SJSA1 (cell line): ENCODE results near the gene HCFC1. TPM values are rescaled to one million over a fixed set of nuclear protein-coding genes. Genes with fewer than 3 reads are reported as not detected.

Experiments
- DNase-seq, 2 experiments: peaks; one replicate each; pipeline ENCODE4 v3.0.0-alpha.2; 2015 to 2020; ENCODE audit warnings: low spot score in 2 of 2, low read depth in 1 of 2
- H3K27ac ChIP-seq: fragments of 250-450 bp; sonication (Bioruptor Pico); 2 replicates; pipeline ENCODE4 v1.5.1; 2020; ENCODE audit warnings: mild to moderate bottlenecking, moderate library complexity
- H3K27me3 ChIP-seq: fragments of 250-450 bp; sonication (Bioruptor Pico); replicated peaks from 2 replicates; pipeline ENCODE4 v1.5.1; 2020; ENCODE audit warnings: mild to moderate bottlenecking, moderate library complexity
- H3K36me3 ChIP-seq: fragments of 250-450 bp; sonication (Bioruptor Pico); 2 replicates; pipeline ENCODE4 v1.5.1; 2020; ENCODE audit warnings: mild to moderate bottlenecking
- H3K4me1 ChIP-seq: fragments of 250-450 bp; sonication (Bioruptor Pico); replicated peaks from 2 replicates; pipeline ENCODE4 v1.6.1; 2021; ENCODE audit warnings: mild to moderate bottlenecking
- H3K4me3 ChIP-seq: fragments of 250-450 bp; sonication (Bioruptor Pico); 2 replicates; pipeline ENCODE4 v1.5.1; 2020; ENCODE audit warnings: mild to moderate bottlenecking
- H3K9me3 ChIP-seq: fragments of 250-450 bp; sonication (Bioruptor Pico); replicated peaks from 2 replicates; pipeline ENCODE4 v1.5.1; 2020; ENCODE audit warnings: mild to moderate bottlenecking
- total RNA-seq: library from RNA; depleted of rRNA; stranded (reverse); fragments of >200 nt; shearing (Covaris generic); gene quantifications from 2 replicates; pipeline ENCODE4 v1.2.3, GENCODE V29; 2014

Gene HCFC1
- total RNA-seq, 1 experiment from 2014 or later: 42.8 TPM

DNA sequence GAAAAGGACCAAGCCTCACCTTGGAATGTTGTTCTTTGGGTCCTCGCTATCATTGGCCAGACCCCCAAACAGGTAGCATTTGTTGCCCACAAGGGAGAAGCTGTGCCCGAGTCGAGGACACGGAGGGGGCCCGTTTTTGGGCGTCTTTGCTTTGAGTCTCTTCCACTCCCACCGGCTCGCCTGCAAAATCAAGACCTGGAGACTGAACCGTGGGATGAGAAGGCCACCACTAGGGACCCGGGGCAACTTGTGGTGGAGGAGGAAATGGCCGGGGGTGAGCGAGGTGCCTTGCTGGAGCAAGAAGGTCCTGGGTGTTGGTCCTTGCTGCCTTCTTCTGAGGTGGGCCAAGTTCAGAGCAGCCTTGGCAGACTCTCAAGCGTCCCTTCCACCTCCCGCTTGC is 7.5 kb downstream of the HCFC1 start:
- no peak overlapping the region for H3K4me3 ChIP-seq
- no peak for DNase-seq
- H3K27me3 ChIP-seq: no peaks in the 10 kb centered on the region
- no peak overlapping the region for H3K27ac ChIP-seq
- peaks cover 8% of the 10 kb centered on the region for H3K4me1 ChIP-seq
- H3K36me3 ChIP-seq: peaks cover 72% of the 10 kb centered on the region
- H3K9me3 ChIP-seq: no peaks in the 10 kb centered on the region

DNA sequence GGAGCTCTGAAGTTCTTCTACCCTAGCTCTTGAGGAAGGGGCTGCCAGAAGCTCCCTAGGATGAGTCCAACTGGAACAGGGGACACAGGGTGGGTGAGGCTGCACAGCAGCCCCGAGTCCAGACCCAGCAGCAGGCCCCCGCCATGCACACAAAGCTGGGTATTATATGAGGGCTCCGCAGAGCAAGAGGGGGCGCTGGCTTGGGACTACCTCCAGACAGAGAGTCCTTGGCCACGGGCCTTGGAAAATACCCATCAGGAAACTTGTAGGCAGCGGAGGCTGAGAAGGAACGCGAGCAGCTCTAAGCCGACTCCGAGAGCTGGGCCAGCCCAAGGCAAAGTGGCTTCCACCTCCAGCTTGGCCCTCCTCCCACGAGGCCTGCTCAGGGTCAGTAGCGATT is 8.1 kb downstream of the HCFC1 start:
- no peak for DNase-seq
- Histone ChIP-seq H3K4me1 (peaks cover 2% of the 10 kb centered on the region), H3K4me3 (no peak overlapping the region), H3K36me3 (peaks cover 71% of the 10 kb centered on the region), H3K27ac (no peak overlapping the region), H3K27me3 (no peaks in the 10 kb centered on the region), H3K9me3 (no peaks in the 10 kb centered on the region)

DNA sequence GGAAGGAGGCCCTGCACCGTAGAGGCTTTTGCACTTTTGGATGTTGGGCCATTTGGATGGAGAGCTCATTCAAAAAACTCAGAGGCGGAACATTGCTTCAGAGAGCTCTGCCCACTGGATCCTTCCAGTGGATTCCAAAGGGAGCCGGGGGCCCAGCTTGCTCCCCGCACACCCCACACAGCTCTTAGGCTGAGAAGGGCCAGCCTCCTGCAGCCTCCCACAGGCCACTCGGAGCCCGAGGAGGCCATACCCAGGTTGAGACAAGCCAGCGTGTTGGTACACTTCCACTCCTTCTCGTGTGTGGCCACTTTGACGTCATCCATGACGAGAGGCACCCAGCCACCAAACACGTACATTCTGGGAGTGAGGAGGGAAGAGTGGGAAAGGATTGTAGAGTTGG is 10.3 kb downstream of the HCFC1 start:
- no peak overlapping the region for H3K27ac ChIP-seq
- H3K27me3 ChIP-seq: no peaks in the 10 kb centered on the region
- no peak overlapping the region for H3K4me3 ChIP-seq
- no peak for DNase-seq
- peaks cover 74% of the 10 kb centered on the region for H3K36me3 ChIP-seq
- H3K9me3 ChIP-seq: no peaks in the 10 kb centered on the region
- H3K4me1 ChIP-seq: no peaks in the 10 kb centered on the region

DNA sequence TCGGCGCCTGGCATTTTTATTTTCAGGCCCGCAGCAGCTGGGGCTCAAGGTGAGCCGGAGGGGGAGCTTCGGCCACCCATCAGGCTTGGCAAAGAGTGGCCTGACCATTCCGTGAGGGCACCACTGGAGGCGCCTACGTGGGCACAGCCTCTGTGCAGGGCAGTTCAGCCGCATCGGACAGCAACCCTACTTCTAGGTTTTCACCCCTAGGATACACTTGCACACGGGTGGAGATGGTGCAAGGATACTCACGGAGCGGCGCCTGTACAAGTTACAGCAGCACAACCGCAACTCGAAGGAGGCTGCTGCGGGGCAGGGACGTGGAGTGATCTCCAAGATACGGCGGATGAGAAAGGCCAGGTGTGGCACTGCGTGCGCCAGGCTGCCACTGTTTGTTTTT is 10.8 kb downstream of the HCFC1 start:
- H3K27ac ChIP-seq: no peak overlapping the region
- no peaks in the 10 kb centered on the region for H3K9me3 ChIP-seq
- H3K4me1 ChIP-seq: no peaks in the 10 kb centered on the region
- no peak overlapping the region for H3K4me3 ChIP-seq
- no peak for DNase-seq
- no peaks in the 10 kb centered on the region for H3K27me3 ChIP-seq
- peaks cover 79% of the 10 kb centered on the region for H3K36me3 ChIP-seq

DNA sequence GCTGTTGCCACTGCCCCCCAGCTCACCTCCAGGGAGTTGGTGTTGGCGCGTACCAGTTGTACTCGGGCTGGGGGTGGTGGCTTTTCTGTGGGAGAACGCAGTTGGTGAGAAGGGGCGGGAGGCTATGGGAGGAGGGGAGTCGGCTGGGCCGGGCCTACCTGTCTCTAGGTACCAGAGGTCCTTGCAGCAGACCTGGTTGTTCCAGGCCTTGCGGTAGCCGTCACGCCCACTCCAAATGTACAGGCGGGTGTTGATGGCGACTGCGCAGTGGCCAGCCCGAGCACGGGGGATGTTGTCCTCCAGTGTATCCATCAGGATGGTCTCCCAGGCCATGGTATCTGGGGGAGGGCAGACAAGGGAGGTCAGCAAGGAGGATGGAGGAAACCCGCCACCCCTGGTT is 11.5 kb downstream of the HCFC1 start:
- no peak for DNase-seq
- H3K4me1 ChIP-seq: no peaks in the 10 kb centered on the region
- no peak overlapping the region for H3K27ac ChIP-seq
- no peaks in the 10 kb centered on the region for H3K27me3 ChIP-seq
- no peak overlapping the region for H3K4me3 ChIP-seq
- no peaks in the 10 kb centered on the region for H3K9me3 ChIP-seq
- H3K36me3 ChIP-seq: peaks cover 85% of the 10 kb centered on the region

DNA sequence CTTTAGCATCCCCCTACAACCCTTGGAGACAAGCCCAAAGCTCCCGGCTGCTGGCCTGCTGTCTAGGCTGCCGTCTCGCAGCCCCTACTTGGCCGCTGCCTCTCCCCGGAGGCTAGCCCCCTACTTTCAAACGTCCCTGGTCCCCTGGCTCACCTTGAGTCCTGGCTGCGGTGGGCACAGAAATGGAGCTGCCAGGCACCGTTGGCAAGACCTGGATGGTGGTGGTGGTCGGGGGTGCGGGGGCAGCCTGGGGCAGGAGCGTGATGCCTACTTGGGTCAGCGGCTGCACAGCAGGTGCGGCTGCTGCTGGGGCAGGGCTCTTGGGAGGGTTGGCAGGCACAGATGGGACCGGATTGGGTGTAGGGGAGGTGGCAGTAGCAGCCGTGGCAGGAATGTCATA is 12.0 kb downstream of the HCFC1 start:
- H3K27me3 ChIP-seq: no peaks in the 10 kb centered on the region
- no peaks in the 10 kb centered on the region for H3K4me1 ChIP-seq
- no peak overlapping the region for H3K4me3 ChIP-seq
- peaks cover 89% of the 10 kb centered on the region for H3K36me3 ChIP-seq
- no peak overlapping the region for H3K27ac ChIP-seq
- H3K9me3 ChIP-seq: no peaks in the 10 kb centered on the region
- DNase-seq: no peak

DNA sequence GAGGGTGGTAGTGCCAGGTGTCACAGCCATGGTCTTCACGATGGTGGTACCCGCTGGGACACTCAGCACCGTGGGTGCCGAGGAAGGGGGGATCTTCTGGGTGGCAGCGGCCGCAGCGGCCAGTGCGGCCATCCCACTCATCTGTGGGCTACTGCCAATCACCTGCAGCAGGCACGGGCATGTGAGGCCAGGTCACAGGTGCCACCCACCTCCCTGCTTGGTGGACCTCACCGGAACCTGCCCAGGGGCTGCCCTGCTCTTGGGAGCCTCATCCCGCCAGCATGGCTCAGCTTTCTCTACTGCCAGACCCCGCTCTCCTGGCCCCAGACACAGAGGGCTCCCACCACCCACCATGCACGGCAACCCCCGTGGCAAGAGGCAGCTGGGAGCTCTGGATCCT is 13.0 kb downstream of the HCFC1 start:
- Histone ChIP-seq H3K9me3 (no peaks in the 10 kb centered on the region), H3K27ac (no peak overlapping the region), H3K36me3 (peaks cover 94% of the 10 kb centered on the region), H3K27me3 (no peaks in the 10 kb centered on the region), H3K4me1 (no peaks in the 10 kb centered on the region; the same call in 1 of the 2 replicates), H3K4me3 (no peak overlapping the region)
- DNase-seq: no peak

DNA sequence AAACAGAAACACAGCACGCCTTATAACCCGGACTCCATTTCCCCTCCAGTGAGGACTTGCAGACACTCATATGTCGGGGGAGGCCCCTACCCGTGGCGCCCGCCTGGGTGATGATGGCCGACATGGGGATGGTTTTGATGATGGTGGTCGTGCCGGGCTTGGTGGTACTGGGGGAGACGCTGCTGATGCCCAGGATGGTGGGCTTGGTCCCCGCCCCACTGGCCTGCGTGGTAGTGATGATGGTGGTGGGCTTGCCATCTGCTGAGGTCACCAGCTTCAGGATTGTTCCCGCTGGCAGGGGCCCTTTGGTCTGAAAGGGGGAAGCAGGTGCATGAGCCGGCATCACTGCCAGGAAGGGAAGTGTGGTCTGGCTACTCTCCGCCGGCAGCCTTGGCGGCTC is 14.4 kb downstream of the HCFC1 start:
- H3K4me3 ChIP-seq: no peak overlapping the region
- H3K4me1 ChIP-seq: peaks cover 3% of the 10 kb centered on the region
- H3K36me3 ChIP-seq: peaks cover 94% of the 10 kb centered on the region
- no peaks in the 10 kb centered on the region for H3K9me3 ChIP-seq
- H3K27me3 ChIP-seq: no peaks in the 10 kb centered on the region
- DNase-seq: no peak
- no peak overlapping the region for H3K27ac ChIP-seq

DNA sequence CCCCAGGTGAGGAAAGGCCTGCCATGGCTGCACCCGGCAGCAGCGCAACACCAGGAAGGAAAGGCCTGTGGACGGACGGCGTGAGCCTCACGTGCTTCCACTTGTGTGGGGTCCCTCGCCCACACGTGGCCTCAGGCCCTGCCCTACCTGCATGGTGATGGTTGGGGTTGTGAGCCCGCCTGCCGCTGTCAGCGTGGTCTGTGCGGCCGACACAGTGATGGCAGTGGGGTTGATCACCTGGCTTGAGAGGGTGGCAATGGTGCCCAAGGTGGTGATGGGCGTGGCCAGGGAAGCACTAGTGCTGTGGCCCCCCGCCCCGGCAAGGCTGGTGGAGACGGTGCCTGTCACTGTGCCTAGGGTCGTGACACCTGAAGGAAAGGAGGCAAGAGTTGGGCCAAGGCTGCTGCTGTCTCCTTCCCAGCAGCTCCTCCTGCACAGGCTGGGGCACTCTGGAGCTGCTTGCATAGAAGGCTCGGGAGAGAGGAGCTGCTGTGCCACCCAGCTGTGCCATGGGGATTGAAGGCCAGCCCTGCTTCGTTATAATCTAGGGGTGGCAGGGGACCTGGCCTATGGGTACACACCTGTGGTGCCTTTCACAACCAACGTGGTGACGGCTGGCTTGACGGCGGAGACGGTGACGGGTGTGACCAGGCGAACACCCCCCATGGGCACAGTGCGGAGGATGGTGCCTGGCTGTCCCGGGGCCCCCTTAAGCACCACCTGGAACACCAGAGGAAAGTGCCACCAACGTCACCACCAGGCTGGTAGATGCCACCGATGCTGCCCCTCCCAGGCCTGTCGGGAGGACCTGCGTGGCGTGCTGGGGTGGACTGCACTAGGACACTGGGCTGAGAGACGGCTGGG is 15.3 kb downstream of the HCFC1 start:
- peaks cover 3% of the 10 kb centered on the region for H3K4me1 ChIP-seq
- H3K9me3 ChIP-seq: no peaks in the 10 kb centered on the region
- no peak for DNase-seq
- H3K27me3 ChIP-seq: no peaks in the 10 kb centered on the region
- H3K27ac ChIP-seq: no peak overlapping the region
- H3K36me3 ChIP-seq: peaks cover 94% of the 10 kb centered on the region
- H3K4me3 ChIP-seq: no peak overlapping the region

DNA sequence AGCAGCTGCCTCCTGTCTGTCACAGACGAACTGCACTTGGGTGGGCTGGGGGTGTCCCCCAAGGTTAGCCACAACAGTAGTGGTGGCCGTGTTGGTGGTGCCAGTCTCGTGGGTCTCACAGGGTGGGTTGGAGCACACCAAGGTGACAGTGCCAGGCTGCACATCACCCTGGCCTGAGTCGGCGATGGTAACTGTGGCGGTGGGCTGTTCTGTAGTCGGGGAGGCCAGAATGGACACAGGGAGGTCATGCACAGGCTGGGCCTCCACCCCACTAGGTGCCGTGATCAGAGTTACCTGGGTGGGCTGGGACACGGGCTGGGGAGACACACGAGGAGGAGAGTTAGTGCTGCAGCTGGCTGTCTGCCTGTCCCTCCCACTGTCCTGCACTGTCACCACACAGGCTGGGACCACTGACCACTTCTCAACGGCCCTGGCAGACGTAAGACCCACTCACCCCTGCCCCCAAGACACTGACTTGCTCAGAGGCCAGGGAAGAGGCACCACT is 16.3 kb downstream of the HCFC1 start:
- no peak overlapping the region for H3K27ac ChIP-seq
- H3K4me1 ChIP-seq: peaks cover 3% of the 10 kb centered on the region
- no peaks in the 10 kb centered on the region for H3K27me3 ChIP-seq
- DNase-seq: no peak
- H3K36me3 ChIP-seq: peaks cover 97% of the 10 kb centered on the region
- H3K9me3 ChIP-seq: no peaks in the 10 kb centered on the region
- H3K4me3 ChIP-seq: no peak overlapping the region

DNA sequence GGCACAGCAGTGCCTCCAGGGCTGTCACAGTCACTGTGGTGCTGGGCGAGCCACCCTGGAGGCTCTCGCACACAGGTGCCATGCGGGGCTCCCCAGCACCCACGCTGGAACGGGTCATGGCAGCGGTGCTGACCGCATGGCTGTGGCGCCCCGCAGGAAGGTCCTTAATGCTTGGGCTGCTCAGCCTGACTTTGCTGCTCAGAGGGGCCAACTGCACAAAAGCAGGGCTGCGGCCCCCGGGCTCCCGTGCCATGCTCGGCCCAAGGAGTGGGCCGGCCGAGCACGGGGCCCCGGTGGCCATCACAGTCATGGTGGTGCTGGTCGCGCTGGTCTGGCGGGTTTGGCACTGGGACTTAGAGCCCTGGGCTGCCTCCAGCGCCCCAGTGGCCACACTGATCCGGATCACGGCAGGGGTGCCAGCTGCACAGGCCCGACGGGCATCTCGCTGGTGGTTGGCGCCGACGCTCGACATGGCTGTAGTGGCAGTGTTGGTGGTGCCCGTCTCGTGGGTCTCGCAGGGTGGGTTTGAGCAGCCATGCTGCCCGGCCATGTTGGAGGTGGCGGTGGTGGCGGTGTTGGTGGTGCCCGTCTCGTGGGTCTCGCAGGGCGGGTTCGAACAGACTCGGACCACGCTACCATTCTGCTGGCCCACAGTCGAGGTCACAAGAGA is 16.9 kb downstream of the HCFC1 start:
- Histone ChIP-seq H3K27me3 (no peaks in the 10 kb centered on the region), H3K4me3 (no peak overlapping the region), H3K4me1 (peaks cover 3% of the 10 kb centered on the region), H3K27ac (no peak overlapping the region), H3K36me3 (peaks cover 97% of the 10 kb centered on the region), H3K9me3 (no peaks in the 10 kb centered on the region)
- no peak for DNase-seq

DNA sequence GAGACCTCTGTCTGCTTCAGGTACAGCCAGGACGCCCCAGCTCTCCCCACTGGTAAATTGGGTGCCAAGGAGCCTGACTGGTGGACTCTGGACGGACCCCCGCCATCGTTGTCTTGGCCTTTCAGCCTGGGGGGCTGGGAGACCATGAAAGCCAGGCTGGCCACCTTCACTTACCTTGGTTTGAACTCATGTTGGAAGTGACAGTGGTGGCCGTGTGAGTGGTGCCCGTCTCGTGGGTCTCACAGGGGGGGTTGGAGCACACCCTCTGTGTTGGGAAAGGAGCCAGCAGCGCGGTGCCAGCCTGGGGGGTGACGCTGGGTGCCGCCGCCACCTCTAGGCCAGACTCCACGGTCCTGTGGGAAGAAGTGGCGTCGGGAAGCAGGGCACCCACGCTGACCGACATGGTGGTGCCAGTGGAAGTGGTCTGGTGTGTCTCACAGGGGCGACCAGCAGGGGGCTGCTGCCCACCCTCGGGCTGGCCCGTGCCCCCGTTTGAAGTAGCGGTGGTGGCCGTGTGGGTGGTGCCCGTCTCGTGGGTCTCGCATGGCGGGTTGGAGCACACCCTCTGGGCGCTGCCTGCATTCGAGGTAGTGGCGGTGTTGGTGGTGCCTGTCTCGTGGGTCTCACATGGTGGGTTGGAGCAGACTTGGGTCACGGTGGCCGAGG is 17.6 kb downstream of the HCFC1 start:
- Histone ChIP-seq H3K27me3 (no peaks in the 10 kb centered on the region), H3K4me1 (peaks cover 3% of the 10 kb centered on the region), H3K27ac (no peak overlapping the region), H3K9me3 (no peaks in the 10 kb centered on the region), H3K4me3 (no peak overlapping the region), H3K36me3 (peaks cover 94% of the 10 kb centered on the region)
- no peak for DNase-seq

DNA sequence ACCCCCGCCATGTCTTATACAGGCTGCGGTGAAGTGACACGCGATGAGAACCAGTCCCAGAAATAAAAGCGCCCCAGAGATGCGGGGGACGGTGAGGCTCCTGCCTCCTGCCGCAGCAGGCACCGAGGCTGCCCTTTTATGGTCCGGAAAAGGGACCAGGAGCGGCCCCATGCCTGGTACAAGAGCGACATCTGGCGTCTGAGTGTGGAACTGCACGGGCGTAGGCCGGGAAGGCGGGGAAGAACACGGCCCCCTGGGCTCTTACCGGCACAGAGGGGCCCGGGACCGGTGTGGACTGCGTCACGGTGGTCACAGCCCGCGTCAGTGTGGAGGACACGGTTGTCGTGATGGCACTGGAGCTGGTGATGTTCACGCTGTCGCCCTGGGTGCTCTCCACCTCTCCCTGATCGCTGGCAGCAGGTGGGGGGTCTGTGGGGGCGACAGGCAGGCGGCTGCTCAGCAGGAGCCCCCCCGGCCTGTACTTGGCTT is 18.2 kb downstream of the HCFC1 start:
- Histone ChIP-seq H3K27ac (no peak overlapping the region), H3K9me3 (no peaks in the 10 kb centered on the region), H3K36me3 (peaks cover 89% of the 10 kb centered on the region), H3K27me3 (no peaks in the 10 kb centered on the region), H3K4me3 (no peak overlapping the region), H3K4me1 (peaks cover 3% of the 10 kb centered on the region)
- DNase-seq: peak; percentile 62 to 72
